ENCODE measurements around the gene LIG1. TPM values are rescaled to one million over a fixed set of nuclear protein-coding genes. Genes with fewer than 3 reads are reported as not detected.

The LIG1 gene
- total and polyA plus RNA-seq, 2 donors (not counting 3 experiments of a cell fraction or from before 2014, with no cell fraction given): 64.0 to 94.7 TPM

DNA sequence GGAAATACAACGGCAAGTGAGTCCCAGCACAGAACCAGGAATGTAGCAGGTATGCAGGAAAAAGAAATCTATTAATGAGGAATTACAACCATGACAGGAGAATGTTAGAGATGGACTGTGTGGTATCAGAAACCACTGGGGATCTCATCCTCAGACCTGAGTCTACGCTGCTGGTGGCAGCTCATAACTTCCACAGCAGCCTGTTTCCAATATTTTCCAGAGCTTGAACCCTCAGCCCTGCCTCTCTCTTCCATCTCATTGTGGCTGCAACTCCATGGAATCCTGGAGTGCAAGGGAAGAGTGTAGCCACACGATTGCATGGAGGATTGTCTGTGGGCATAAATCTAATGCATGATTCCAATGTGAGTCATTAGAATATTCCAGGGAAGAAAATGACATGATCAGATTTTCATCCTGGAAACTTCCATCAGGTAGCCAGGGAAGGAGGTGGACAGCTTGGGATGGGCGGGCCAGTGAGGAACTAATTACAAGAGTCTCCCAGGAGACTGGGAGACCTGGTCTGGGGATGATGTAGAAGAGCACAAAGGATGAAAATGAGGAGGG is 74.5 kb downstream of the LIG1 start:
- TF ChIP-seq GATA2 (IDR thresholded peaks at IDR 0.05; ENCODE audit: insufficient read depth, insufficient read length, low read depth, low read length): no peak
- no peak for TF ChIP-seq MYC (IDR thresholded peaks at IDR 0.05; ENCODE audit: low read depth, low read length)
- TF ChIP-seq, protein P1, sequence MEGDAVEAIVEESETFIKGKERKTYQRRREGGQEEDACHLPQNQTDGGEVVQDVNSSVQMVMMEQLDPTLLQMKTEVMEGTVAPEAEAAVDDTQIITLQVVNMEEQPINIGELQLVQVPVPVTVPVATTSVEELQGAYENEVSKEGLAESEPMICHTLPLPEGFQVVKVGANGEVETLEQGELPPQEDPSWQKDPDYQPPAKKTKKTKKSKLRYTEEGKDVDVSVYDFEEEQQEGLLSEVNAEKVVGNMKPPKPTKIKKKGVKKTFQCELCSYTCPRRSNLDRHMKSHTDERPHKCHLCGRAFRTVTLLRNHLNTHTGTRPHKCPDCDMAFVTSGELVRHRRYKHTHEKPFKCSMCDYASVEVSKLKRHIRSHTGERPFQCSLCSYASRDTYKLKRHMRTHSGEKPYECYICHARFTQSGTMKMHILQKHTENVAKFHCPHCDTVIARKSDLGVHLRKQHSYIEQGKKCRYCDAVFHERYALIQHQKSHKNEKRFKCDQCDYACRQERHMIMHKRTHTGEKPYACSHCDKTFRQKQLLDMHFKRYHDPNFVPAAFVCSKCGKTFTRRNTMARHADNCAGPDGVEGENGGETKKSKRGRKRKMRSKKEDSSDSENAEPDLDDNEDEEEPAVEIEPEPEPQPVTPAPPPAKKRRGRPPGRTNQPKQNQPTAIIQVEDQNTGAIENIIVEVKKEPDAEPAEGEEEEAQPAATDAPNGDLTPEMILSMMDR (IDR thresholded peaks at IDR 0.05; ENCODE audit: extremely low read depth in 1 of 2, insufficient read depth in 1 of 2, low read depth in 1 of 2, low read length in 2 of 2): no peak
- TF ChIP-seq POLR2AphosphoS5 (IDR thresholded peaks at IDR 0.05; ENCODE audit: insufficient read depth, low read depth, low read length): no peak
- no peak for TF ChIP-seq MAX (IDR thresholded peaks at IDR 0.05; ENCODE audit: insufficient read depth, insufficient read length)
- no peak for TF ChIP-seq FOS (IDR thresholded peaks at IDR 0.05; ENCODE audit: borderline replicate concordance, insufficient read depth, low read length)
- TF ChIP-seq POLR2A (IDR thresholded peaks at IDR 0.05; ENCODE audit: low read depth, low read length): no peak
- TF ChIP-seq EZH2 (IDR thresholded peaks at IDR 0.05; ENCODE audit: borderline replicate concordance, low read depth, low read length, severe bottlenecking): no peak
- no peak for TF ChIP-seq JUN (IDR thresholded peaks at IDR 0.05; ENCODE audit: borderline replicate concordance, insufficient read depth, insufficient read length, low read depth)
- FAIRE-seq (no peak), DNase-seq (ENCODE audit: low read depth, low spot score) (no peak)
- BruUV-seq (replicated peaks): no TSS peak
- POLR2A ChIA-PET: no interaction called here
- dilution Hi-C loops (cut with MboI; ENCODE audit: extremely low pct_ligation_motif_present, low sequenced_read_pairs): no loop called here
- Histone ChIP-seq H3K79me2 (ENCODE audit: control insufficient read depth, insufficient read depth, low read length) (no peaks in the 10 kb centered on the region), H4K20me1 (replicated peaks; ENCODE audit: control insufficient read depth, extremely low read depth, insufficient read depth, low read length) (no peaks in the 10 kb centered on the region), H3K4me1 (ENCODE audit: control insufficient read depth, extremely low read depth, insufficient read depth, low read length) (no peaks in the 10 kb centered on the region), H3K27ac (ENCODE audit: insufficient read depth, low read depth, low read length) (no peak overlapping the region), H3K36me3 (ENCODE audit: control insufficient read depth in 2 of 2, extremely low read depth in 1 of 2, insufficient read depth in 2 of 2, low read length in 2 of 2) (no peaks in the 10 kb centered on the region), H3K9me3 (replicated peaks; ENCODE audit: control insufficient read depth, insufficient read depth, low read length) (no peaks in the 10 kb centered on the region), H3K27me3 (ENCODE audit: control insufficient read depth in 2 of 2, insufficient read depth in 2 of 2, low read length in 2 of 2) (peaks cover 0 to 2% of the 10 kb centered on the region in 2 experiments), H3K9ac (replicated peaks; ENCODE audit: extremely low read depth, insufficient read depth, low read length) (no peak overlapping the region), H3K9me1 (replicated peaks; ENCODE audit: control insufficient read depth, extremely low read depth, insufficient read depth, low read length) (no peaks in the 10 kb centered on the region), H3K4me3 (replicated peaks in 1 of 3; ENCODE audit: insufficient read depth in 1 of 3, low read depth in 1 of 3, low read length in 3 of 3) (no peak overlapping the region), H2AFZ (ENCODE audit: low read depth, low read length) (no peak overlapping the region), H3K4me2 (ENCODE audit: insufficient read depth, low read length) (no peak overlapping the region)
- CTCF ChIA-PET: no interaction called here
- intact Hi-C loops (cut with micrococcal nuclease): no loop called here

Data from endothelial cell of umbilical vein (primary cell).